GM12872 (cell line): ENCODE measurements around the gene R3HDM4.

Source experiments
- TF ChIP-seq, protein P1 (sequence below): IDR thresholded peaks from 3 replicates; pipeline ENCODE4 v1.5.1; 2011; ENCODE audit warnings: low read depth, mild to moderate bottlenecking, low read length, moderate library complexity; ENCODE audit not compliant: insufficient read depth

The R3HDM4 gene

GRCh38 chr19:861141-861755, 51.8 kb downstream of the R3HDM4 start:
- TF ChIP-seq, protein P1, sequence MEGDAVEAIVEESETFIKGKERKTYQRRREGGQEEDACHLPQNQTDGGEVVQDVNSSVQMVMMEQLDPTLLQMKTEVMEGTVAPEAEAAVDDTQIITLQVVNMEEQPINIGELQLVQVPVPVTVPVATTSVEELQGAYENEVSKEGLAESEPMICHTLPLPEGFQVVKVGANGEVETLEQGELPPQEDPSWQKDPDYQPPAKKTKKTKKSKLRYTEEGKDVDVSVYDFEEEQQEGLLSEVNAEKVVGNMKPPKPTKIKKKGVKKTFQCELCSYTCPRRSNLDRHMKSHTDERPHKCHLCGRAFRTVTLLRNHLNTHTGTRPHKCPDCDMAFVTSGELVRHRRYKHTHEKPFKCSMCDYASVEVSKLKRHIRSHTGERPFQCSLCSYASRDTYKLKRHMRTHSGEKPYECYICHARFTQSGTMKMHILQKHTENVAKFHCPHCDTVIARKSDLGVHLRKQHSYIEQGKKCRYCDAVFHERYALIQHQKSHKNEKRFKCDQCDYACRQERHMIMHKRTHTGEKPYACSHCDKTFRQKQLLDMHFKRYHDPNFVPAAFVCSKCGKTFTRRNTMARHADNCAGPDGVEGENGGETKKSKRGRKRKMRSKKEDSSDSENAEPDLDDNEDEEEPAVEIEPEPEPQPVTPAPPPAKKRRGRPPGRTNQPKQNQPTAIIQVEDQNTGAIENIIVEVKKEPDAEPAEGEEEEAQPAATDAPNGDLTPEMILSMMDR: no peak

GRCh38 chr19:858868-859843, 53.9 kb downstream of the R3HDM4 start, which contains the start of gene CFD:
TSS of gene CFD (plus strand) at chr19:859664. CDS start at chr19:859690, 26 bp downstream.
- TF ChIP-seq, protein P1: no peak

- TF ChIP-seq, protein P1: no peak
These were observed 54.7 kb downstream of the R3HDM4 start for GRCh38 chr19:858284-858683.

- TF ChIP-seq, protein P1: no peak
These were observed 57.4 kb downstream of the R3HDM4 start for GRCh38 chr19:855566-856120.

- TF ChIP-seq, protein P1: no peak
These were observed 57.9 kb downstream of the R3HDM4 start for GRCh38 chr19:855142-855541.

- TF ChIP-seq, protein P1: no peak
These were observed 58.5 kb downstream of the R3HDM4 start for GRCh38 chr19:854549-854948.

DNA sequence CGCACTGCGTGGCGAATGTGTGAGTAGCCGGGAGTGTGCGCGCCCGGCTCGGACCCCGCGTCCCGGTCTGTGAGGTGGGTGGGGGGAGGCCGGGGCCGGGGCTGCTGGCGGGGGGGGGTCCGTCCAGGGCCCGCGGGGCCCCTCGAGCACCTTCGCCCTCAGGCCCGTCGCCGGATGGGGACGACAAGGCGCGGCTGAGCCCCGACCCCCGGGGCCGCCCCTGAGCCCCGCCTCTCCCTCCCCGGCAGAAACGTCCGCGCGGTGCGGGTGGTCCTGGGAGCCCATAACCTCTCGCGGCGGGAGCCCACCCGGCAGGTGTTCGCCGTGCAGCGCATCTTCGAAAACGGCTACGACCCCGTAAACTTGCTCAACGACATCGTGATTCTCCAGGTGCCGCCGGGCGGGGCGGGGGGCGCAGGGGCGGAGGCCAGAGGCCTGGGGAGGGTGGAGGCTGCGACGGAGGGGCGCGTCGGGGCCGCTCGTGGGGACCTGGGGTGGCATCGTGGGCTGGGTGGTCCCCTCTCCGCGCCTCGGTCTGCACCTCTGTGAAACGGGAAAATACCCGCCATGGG, 59.9 kb downstream of the R3HDM4 start:
- TF ChIP-seq, protein P1: no peak
